H1 (cell line): Measurements from ENCODE around the gene ATP11C. TPM values are rescaled to one million over a fixed set of nuclear protein-coding genes. Genes with fewer than 3 reads are reported as not detected.

Source experiments
- CTCF ChIA-PET: fragments of 300-600 bp; sonication (Branson Sonifier 250); formaldehyde crosslinking; loops from one replicate; lab custom pipeline; 2021; ENCODE audit not compliant: partially characterized antibody; lab: Charles Lee
- POLR2A ChIA-PET: fragments of 300-600 bp; sonication (Branson Sonifier 250); formaldehyde crosslinking; loops from one replicate; lab custom pipeline; 2021; ENCODE audit warnings: inconsistent platforms; ENCODE audit not compliant: partially characterized antibody; lab: Charles Lee
- DNase-seq, 2 experiments: peaks; one replicate each; pipeline versions ENCODE4 v3.0.0 to v3.0.0-alpha.2; 2010 to 2022; ENCODE audit warnings: low spot score in 2 of 2, low read depth in 1 of 2, mixed read lengths in 1 of 2
- FAIRE-seq: peaks from 2 replicates; lab custom pipeline; 2011; peaks lifted over from hg19 to GRCh38; lab: Jason Lieb, UNC
- H2AFZ ChIP-seq: 2 replicates; pipeline ENCODE4 v1.8.1; 2012; ENCODE audit warnings: low read length, inconsistent platforms
- H2AK5ac ChIP-seq: 2 replicates; pipeline ENCODE4 v1.6.1; 2013; ENCODE audit warnings: low read depth, low read length
- H2BK120ac ChIP-seq: replicated peaks from 2 replicates; pipeline ENCODE3; 2013; ENCODE audit warnings: low read depth, low read length, inconsistent platforms
- H2BK12ac ChIP-seq: 2 replicates; pipeline ENCODE4 v1.6.1; 2013; ENCODE audit warnings: low read depth, low read length
- H2BK15ac ChIP-seq: 2 replicates; pipeline ENCODE4 v1.6.1; 2013; ENCODE audit warnings: low read length
- H2BK20ac ChIP-seq: 2 replicates; pipeline ENCODE4 v1.6.1; 2013; ENCODE audit warnings: low read length
- H2BK5ac ChIP-seq: 2 replicates; pipeline ENCODE4 v1.6.1; 2013; ENCODE audit warnings: low read depth, low read length
- H3K14ac ChIP-seq: 2 replicates; pipeline ENCODE4 v1.6.1; 2013; ENCODE audit warnings: inconsistent platforms; ENCODE audit not compliant: insufficient read length
- H3K18ac ChIP-seq: 2 replicates; pipeline ENCODE4 v1.6.1; 2013; ENCODE audit warnings: low read length; ENCODE audit errors: extremely low read depth
- H3K23ac ChIP-seq: 2 replicates; pipeline ENCODE4 v1.6.1; 2013; ENCODE audit warnings: inconsistent platforms; ENCODE audit not compliant: insufficient read length
- H3K23me2 ChIP-seq: 2 replicates; pipeline ENCODE4 v1.6.1; 2013; ENCODE audit warnings: low read depth, low read length
- H3K27ac ChIP-seq: 2 replicates; pipeline ENCODE4 v1.6.1; 2011; ENCODE audit warnings: low read depth, low read length, inconsistent platforms
- H3K27me3 ChIP-seq, 4 experiments: replicated peaks in 1 of 4; 1 replicate in 1 of 4; 2 replicates in 3 of 4; pipeline versions ENCODE4 v1.6.1 to v1.8.1; 2011 to 2013; ENCODE audit warnings: low read length in 3 of 4, mild to moderate bottlenecking in 3 of 4, inconsistent platforms in 2 of 4, mixed read lengths in 2 of 4, moderate library complexity in 1 of 4; ENCODE audit not compliant: control insufficient read depth in 3 of 4, insufficient read depth in 3 of 4; ENCODE audit errors: extremely low read depth in 1 of 4
- H3K36me3 ChIP-seq, 4 experiments: 2 replicates each; pipeline versions ENCODE4 v1.6.1 to v1.8.1; 2011 to 2013; ENCODE audit warnings: mild to moderate bottlenecking in 4 of 4, low read length in 3 of 4, moderate library complexity in 2 of 4, control low read depth in 1 of 4, inconsistent platforms in 1 of 4; ENCODE audit not compliant: insufficient read depth in 4 of 4, control insufficient read depth in 2 of 4
- H3K4ac ChIP-seq: replicated peaks from 2 replicates; pipeline ENCODE3; 2013; ENCODE audit warnings: low read length, low read depth, mixed read lengths, inconsistent platforms; ENCODE audit not compliant: insufficient read length
- H3K4me1 ChIP-seq, 4 experiments: replicated peaks in 1 of 4; 1 replicate in 1 of 4; 2 replicates in 3 of 4; pipeline versions ENCODE4 v1.6.1 to v1.8.1; 2011 to 2013; ENCODE audit warnings: low read length in 3 of 4, inconsistent platforms in 2 of 4, mixed read lengths in 1 of 4; ENCODE audit not compliant: insufficient read depth in 4 of 4, control insufficient read depth in 3 of 4
- H3K4me2 ChIP-seq, 2 experiments: 2 replicates each; pipeline versions ENCODE4 v1.6.1 to v1.8.1; 2011 to 2013; ENCODE audit warnings: low read depth in 2 of 2, low read length in 2 of 2, control low read depth in 1 of 2, inconsistent platforms in 1 of 2, mild to moderate bottlenecking in 1 of 2; ENCODE audit not compliant: insufficient read depth in 1 of 2
- H3K4me3 ChIP-seq, 4 experiments: fragments of 200-600, 300-600 bp in 1 of 4; sonication (generic), shearing (Covaris generic), sonication (Bioruptor Twin) in 1 of 4; 2 replicates each; pipeline versions ENCODE4 v1.5.1 to v1.8.1; 2011 to 2016; ENCODE audit warnings: low read length in 4 of 4, low read depth in 3 of 4, control low read depth in 2 of 4, inconsistent platforms in 2 of 4, mild to moderate bottlenecking in 2 of 4, mixed read lengths in 1 of 4, moderate library complexity in 1 of 4; ENCODE audit not compliant: insufficient read depth in 2 of 4; ENCODE audit errors: extremely low read depth in 1 of 4
- H3K56ac ChIP-seq: replicated peaks from 2 replicates; pipeline ENCODE3; 2013; ENCODE audit warnings: low read depth, mild to moderate bottlenecking, mixed read lengths, low read length, inconsistent platforms; ENCODE audit not compliant: insufficient read length
- H3K79me1 ChIP-seq: 2 replicates; pipeline ENCODE4 v1.6.1; 2013; ENCODE audit warnings: low read depth, low read length, control low read depth
- H3K79me2 ChIP-seq, 2 experiments: 2 replicates each; pipeline versions ENCODE4 v1.6.1 to v1.8.1; 2012 to 2013; ENCODE audit warnings: low read length in 2 of 2, mild to moderate bottlenecking in 2 of 2, inconsistent platforms in 1 of 2; ENCODE audit not compliant: insufficient read depth in 2 of 2, control insufficient read depth in 1 of 2
- H3K9ac ChIP-seq, 4 experiments: replicated peaks in 1 of 4; 1 replicate in 1 of 4; 2 replicates in 3 of 4; pipeline versions ENCODE4 v1.6.1 to v1.8.1; 2011 to 2013; ENCODE audit warnings: low read depth in 3 of 4, low read length in 3 of 4, control low read depth in 2 of 4, mild to moderate bottlenecking in 2 of 4, moderate library complexity in 2 of 4, inconsistent platforms in 1 of 4; ENCODE audit errors: extremely low read depth in 1 of 4
- H3K9me3 ChIP-seq, 2 experiments: 2 replicates each; pipeline versions ENCODE4 v1.6.1 to v1.8.1; 2012 to 2013; ENCODE audit warnings: mild to moderate bottlenecking in 2 of 2, moderate library complexity in 2 of 2, control low read depth in 1 of 2, inconsistent platforms in 1 of 2, low read depth in 1 of 2, low read length in 1 of 2, mixed read lengths in 1 of 2; ENCODE audit not compliant: insufficient read depth in 2 of 2
- H4K20me1 ChIP-seq, 2 experiments: replicated peaks in 1 of 2; 2 replicates each; pipeline versions ENCODE3 to v1.8.1; 2011 to 2013; ENCODE audit warnings: inconsistent platforms in 2 of 2, low read length in 2 of 2, mild to moderate bottlenecking in 1 of 2; ENCODE audit not compliant: insufficient read depth in 2 of 2, control insufficient read depth in 1 of 2
- H4K5ac ChIP-seq: 2 replicates; pipeline ENCODE4 v1.6.1; 2013; ENCODE audit warnings: low read length, low read depth, mixed read lengths, inconsistent platforms; ENCODE audit not compliant: insufficient read length
- H4K8ac ChIP-seq: 2 replicates; pipeline ENCODE4 v1.8.0; 2013; ENCODE audit warnings: mild to moderate bottlenecking, moderate library complexity, low read length, inconsistent platforms; ENCODE audit not compliant: insufficient read depth; ENCODE audit errors: extremely low read depth
- H4K91ac ChIP-seq: replicated peaks from 2 replicates; pipeline ENCODE3; 2013; ENCODE audit warnings: low read length, mixed read lengths, inconsistent platforms; ENCODE audit not compliant: insufficient read length
- POLR2AphosphoS5 ChIP-seq: IDR thresholded peaks from 2 replicates; pipeline ENCODE4 v1.6.1; 2011; ENCODE audit warnings: low read depth, low read length
- WGBS, 2 experiments: shearing (Covaris generic) in 1 of 2; methylation state at CpG; one replicate each; pipeline versions ENCODE4 v1.1.6 to v1.1.7; 2013 to 2015; ENCODE audit warnings: low lambda C conversion rate in 2 of 2, mixed read lengths in 2 of 2, inconsistent platforms in 1 of 2, low coverage in 1 of 2, missing lambda C conversion rate in 1 of 2; ENCODE audit not compliant: insufficient replicate concordance in 2 of 2, insufficient coverage in 1 of 2, insufficient read length in 1 of 2; ENCODE audit errors: extremely low coverage in 1 of 2, missing lambda C conversion rate in 1 of 2; 5-methylcytosine and 5-hydroxymethylcytosine counted together
- polyA plus RNA-seq, 7 experiments: library from polyadenylated mRNA; depleted of rRNA in 3 of 7; stranded (reverse) in 5 of 7; unstranded in 2 of 7; fragments of >200 nt in 5 of 7; fragments of 200-250 nt in 2 of 7; gene quantifications; 1 replicate in 5 of 7; 2 replicates in 1 of 7; 4 replicates in 1 of 7; pipeline versions ENCODE4 v1.2.1 to v1.2.3, GENCODE V29; 2011 to 2013; ENCODE audit warnings: missing spikeins in 2 of 7, mixed read lengths in 2 of 7
- total RNA-seq: library from RNA; stranded (reverse); fragmentation: NEBNext Ultra II Directional; extraction: Animal tissue kit (Norgen Biotek cat#: 25700); gene quantifications from 2 replicates; pipeline ENCODE4 v1.2.1, GENCODE V29; 2021

The ATP11C gene
- total and polyA plus RNA-seq, 2 of the 8 experiments (the other 6 are each of a cell fraction or from before 2014, with no cell fraction given) = 14.7 to 52.1 TPM

DNA sequence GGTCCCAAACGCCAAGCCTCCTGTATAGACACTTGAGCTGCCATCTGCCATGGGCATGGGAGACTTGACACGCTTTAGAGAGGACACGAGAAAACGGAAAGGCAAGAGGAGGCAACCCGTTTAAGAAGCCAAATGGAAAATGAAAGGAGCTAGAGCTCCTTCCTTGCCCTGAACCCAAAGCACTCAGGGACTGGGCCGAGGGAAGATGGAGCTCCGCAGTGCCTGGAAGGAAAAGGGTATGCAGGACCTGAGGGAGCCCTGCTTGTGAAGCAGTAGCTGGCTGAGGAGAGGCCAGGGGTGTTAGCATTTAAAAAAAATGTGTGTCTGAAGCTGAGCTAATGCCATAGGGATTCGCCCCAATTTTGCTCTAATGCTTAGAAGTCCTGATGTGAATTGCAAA, 239.9 kb downstream of the ATP11C start:
- no peak overlapping the region for H4K5ac ChIP-seq
- H4K91ac ChIP-seq = no peak overlapping the region
- no peak overlapping the region; a peak in 1 of 7 replicates for H3K9ac ChIP-seq
- TF ChIP-seq POLR2AphosphoS5 = no peak
- no peaks in the 10 kb centered on the region for H3K9me3 ChIP-seq
- H3K4me1 ChIP-seq = peaks cover 0 to 6% (median 3%) of the 10 kb centered on the region in 4 experiments; a peak in 4 of 7 replicates
- no peak overlapping the region for H2BK5ac ChIP-seq
- no peak overlapping the region for H4K8ac ChIP-seq
- H3K79me1 ChIP-seq = no peaks in the 10 kb centered on the region
- no peak overlapping the region for H3K18ac ChIP-seq
- no peak overlapping the region for H2BK120ac ChIP-seq
- 39% methylated on average over 7 of the region's 8 CpGs; no CpG with 5 or more reads in 1 of the 2 experiments for WGBS, 2 experiments
- peaks cover 0 to 25% (median 21%) of the 10 kb centered on the region in 4 experiments; a peak in 6 of 7 replicates for H3K27me3 ChIP-seq
- no peak overlapping the region for H3K27ac ChIP-seq
- H2AK5ac ChIP-seq = no peak overlapping the region
- no peaks in the 10 kb centered on the region for H4K20me1 ChIP-seq
- no peaks in the 10 kb centered on the region for H3K36me3 ChIP-seq
- no peak overlapping the region for H3K14ac ChIP-seq
- peaks cover 2% of the 10 kb centered on the region; the same call in 1 of the 2 replicates for H3K23me2 ChIP-seq
- CTCF ChIA-PET = interaction anchor here (0.8 to 1.2 kb wide), 2 partner anchors 11 to 18 kb away, joined by 3 to 5 read pairs; no protein-coding TSS in a partner anchor
- peak in 1 of 2 experiments; percentile 39 for DNase-seq
- H2BK12ac ChIP-seq = no peak overlapping the region
- no peak overlapping the region for H2BK15ac ChIP-seq
- 0 out of 2 replicates have a peak overlapping the region, but pooled peaks have one; percentile 70 for H2AFZ ChIP-seq
- H3K79me2 ChIP-seq = no peaks in the 10 kb centered on the region
- H3K56ac ChIP-seq = no peak overlapping the region
- no peak overlapping the region for H3K4ac ChIP-seq
- H3K4me3 ChIP-seq = peak overlapping the region in 1 of 4 experiments; percentile 62; a peak in 1 of 8 replicates
- no peak overlapping the region for H3K23ac ChIP-seq
- no peak for FAIRE-seq
- no peak overlapping the region for H2BK20ac ChIP-seq
- POLR2A ChIA-PET = interaction anchor here (1.4 kb wide), 1 partner anchor 30 kb away, joined by 3 read pairs; no protein-coding TSS in a partner anchor
- H3K4me2 ChIP-seq = peak overlapping the region; percentile 84 to 85; a peak in 3 of 4 replicates
